ENCODE data around the gene PFKL.

Gene PFKL

GRCh38 chr21:44363278-44363677, 63.4 kb downstream of the PFKL start:
- no peak for DNase-seq (ENCODE audit: low read depth in 2 of 2)

GRCh38 chr21:44364151-44365053, 64.5 kb downstream of the PFKL start:
- no peak for DNase-seq (ENCODE audit: low read depth in 2 of 2)

- no peak for DNase-seq (ENCODE audit: low read depth in 2 of 2)
These were observed 65.6 kb downstream of the PFKL start for GRCh38 chr21:44365251-44365966.

GRCh38 chr21:44365967-44366585, 66.2 kb downstream of the PFKL start:
- no peak for DNase-seq (ENCODE audit: low read depth in 2 of 2)

- no peak for DNase-seq (ENCODE audit: low read depth in 2 of 2)
These were observed 66.8 kb downstream of the PFKL start for GRCh38 chr21:44366586-44367211.

- no peak for DNase-seq (ENCODE audit: low read depth in 2 of 2)
These were observed 69.0 kb downstream of the PFKL start for GRCh38 chr21:44368711-44369446.

GRCh38 chr21:44370027-44370735, 70.3 kb downstream of the PFKL start:
- no peak for DNase-seq (ENCODE audit: low read depth in 2 of 2)

GRCh38 chr21:44370786-44371410, 71.0 kb downstream of the PFKL start:
- DNase-seq (ENCODE audit: low read depth in 2 of 2): no peak

GRCh38 chr21:44371596-44371995, 71.7 kb downstream of the PFKL start:
- no peak for DNase-seq (ENCODE audit: low read depth in 2 of 2)

GRCh38 chr21:44372616-44373015, 72.8 kb downstream of the PFKL start:
- DNase-seq (ENCODE audit: low read depth in 2 of 2): no peak

GRCh38 chr21:44374601-44375280, 74.9 kb downstream of the PFKL start:
- no peak for DNase-seq (ENCODE audit: low read depth in 2 of 2)

GRCh38 chr21:44375281-44375651, 75.4 kb downstream of the PFKL start:
- DNase-seq (ENCODE audit: low read depth in 2 of 2): peak; percentile 15 to 21

- no peak for DNase-seq (ENCODE audit: low read depth in 2 of 2)
These were observed 75.9 kb downstream of the PFKL start for GRCh38 chr21:44375761-44376241.

- DNase-seq (ENCODE audit: low read depth in 2 of 2): no peak
These were observed 76.8 kb downstream of the PFKL start for GRCh38 chr21:44376606-44377005.

Measured in stimulated activated CD8-positive, alpha-beta memory T cell treated with anti-CD3 and anti-CD28 coated beads, Interleukin-7, amount 100 ng/mL, for 4 hours (primary cell).